HG03354 (cell line): ENCODE measurements around the gene TAGLN.
A peak's percentile ranks its signal among the peaks of the same experiment; 100 is the strongest.

ENCODE experiments used
- ATAC-seq: cut with Tn5 transposase; IDR thresholded peaks from one replicate; pipeline ENCODE4 v1.9.1; 2021; ENCODE audit warnings: mild to moderate bottlenecking; ENCODE audit not compliant: unreplicated experiment, poor library complexity, severe bottlenecking

Gene TAGLN

DNA sequence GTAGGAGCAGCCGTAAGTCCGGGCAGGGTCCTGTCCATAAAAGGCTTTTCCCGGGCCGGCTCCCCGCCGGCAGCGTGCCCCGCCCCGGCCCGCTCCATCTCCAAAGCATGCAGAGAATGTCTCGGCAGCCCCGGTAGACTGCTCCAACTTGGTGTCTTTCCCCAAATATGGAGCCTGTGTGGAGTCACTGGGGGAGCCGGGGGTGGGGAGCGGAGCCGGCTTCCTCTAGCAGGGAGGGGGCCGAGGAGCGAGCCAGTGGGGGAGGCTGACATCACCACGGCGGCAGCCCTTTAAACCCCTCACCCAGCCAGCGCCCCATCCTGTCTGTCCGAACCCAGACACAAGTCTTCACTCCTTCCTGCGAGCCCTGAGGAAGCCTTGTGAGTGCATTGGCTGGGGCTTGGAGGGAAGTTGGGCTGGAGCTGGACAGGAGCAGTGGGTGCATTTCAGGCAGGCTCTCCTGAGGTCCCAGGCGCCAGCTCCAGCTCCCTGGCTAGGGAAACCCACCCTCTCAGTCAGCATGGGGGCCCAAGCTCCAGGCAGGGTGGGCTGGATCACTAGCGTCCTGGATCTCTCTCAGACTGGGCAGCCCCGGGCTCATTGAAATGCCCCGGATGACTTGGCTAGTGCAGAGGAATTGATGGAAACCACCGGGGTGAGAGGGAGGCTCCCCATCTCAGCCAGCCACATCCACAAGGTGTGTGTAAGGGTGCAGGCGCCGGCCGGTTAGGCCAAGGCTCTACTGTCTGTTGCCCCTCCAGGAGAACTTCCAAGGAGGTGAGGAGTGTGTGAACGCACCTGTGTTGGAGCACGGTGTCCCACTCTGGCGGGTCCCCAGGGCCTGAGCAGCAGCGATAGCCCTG is at the start of gene TAGLN:
Gene TAGLN (plus strand): TSS at position 318 of the 863 bp plus-strand sequence. CDS start 3,644 bp downstream, outside the sequence.
- no peak for ATAC-seq

DNA sequence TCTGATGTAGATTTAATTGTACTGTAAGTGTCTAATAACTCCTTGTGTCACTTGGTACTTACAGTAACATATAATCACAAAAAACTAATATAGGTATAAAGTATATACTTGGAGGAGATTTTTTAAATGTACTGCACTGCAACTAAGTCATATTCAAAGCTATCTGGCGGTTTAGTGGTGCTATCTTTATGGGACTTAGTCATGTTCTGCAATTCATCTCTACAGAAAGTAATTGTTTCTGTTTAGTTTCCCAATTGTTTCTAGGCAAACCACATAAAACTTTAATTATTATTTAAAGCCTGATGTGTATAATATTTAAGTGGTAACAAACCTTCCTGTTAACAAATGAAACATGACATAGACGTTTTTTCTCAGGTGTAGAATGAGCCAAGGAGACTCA is 47.1 kb upstream of the TAGLN start:
- ATAC-seq: no peak

DNA sequence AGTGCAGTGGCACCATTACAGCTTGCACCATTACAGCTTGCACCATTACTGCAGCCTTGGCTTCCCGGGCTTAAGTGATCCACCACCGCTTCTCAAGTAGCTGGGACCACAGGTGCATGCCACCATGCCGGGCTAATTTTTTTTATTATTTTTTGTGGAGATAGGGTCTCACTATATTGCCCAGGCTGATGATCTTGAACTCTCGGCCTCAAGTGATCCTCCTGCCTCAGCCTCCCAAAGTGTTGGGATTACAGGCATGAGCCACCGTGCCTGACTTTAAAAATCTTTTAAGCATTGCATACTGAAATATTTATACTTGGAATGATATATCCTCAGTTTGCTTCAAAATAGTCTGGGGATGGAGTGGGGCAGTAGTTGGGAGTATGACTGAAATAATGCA is 44.7 kb upstream of the TAGLN start:
- no peak for ATAC-seq

DNA sequence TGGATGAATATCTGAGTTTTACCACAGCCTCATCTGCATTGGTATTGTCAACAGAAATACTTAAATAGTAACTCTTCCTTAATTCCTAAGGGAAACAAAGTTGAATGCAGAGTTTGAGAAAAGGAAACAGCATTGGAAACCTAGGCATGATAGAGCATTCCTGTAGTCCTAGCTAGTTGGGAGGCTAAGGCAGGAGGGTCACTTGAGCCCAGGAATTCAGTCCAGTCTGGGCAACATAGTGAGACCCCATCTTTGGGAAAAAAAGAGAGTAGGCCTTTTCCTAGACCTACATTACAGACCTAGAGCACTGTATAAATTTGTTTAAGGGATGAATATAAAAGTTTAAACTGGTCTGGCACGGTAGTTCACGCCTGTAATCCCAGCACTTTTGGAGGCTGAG is 41.7 kb upstream of the TAGLN start:
- no peak for ATAC-seq

DNA sequence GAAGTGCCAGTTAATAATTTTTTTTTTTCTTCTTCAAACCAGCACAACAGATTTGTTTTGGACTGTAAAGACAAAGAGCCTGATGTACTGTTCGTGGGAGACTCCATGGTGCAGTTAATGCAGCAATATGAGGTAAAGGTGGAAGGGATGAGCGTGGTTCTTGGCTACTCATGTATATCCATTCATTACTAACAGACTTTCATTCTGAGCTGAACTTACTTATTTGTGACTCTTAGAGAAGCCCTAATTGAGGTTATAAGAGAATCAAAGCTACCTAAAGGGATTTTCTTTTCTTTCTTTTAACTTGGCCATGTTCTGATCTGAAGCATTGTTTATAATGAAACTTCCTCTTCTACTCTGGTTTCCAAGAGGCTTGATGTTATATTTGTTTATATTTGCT is 39.3 kb upstream of the TAGLN start:
- no peak for ATAC-seq

DNA sequence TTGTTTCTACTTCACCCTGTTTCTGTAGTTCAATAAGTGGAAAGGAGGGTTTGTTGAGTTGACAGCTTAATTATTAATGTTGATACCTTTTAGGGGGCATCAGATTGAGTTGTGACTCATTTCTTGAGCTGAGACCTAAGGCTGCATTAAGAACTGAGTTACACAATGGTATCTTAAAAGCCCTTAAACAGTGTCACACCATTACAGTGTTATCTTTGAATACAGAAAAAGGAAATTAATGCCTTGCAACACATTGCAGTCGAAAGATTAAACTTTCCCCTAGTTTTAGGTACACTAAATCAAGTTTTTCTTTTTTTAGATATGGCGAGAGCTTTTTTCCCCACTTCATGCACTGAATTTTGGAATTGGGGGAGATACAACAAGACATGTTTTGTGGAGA is 38.3 kb upstream of the TAGLN start:
- ATAC-seq: peak; percentile 57

DNA sequence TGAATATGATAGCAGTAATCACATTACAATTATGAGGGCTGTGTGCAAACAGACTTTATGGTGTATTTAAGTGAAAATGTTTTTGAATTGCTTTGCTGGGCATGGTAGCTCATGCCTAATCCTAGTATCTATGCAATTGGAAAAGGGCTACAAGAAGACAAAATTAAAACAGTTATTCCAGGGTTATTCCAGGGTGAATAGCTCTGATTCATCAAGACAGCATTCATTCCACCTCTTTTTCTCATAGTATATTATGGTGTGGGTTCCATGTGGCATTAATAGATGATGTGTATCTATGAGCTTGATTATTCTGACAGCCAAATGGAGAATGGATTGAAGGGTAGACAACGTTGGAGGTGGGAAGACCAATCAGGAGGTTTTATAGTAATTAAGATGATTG is 32.7 kb upstream of the TAGLN start:
- ATAC-seq: no peak

DNA sequence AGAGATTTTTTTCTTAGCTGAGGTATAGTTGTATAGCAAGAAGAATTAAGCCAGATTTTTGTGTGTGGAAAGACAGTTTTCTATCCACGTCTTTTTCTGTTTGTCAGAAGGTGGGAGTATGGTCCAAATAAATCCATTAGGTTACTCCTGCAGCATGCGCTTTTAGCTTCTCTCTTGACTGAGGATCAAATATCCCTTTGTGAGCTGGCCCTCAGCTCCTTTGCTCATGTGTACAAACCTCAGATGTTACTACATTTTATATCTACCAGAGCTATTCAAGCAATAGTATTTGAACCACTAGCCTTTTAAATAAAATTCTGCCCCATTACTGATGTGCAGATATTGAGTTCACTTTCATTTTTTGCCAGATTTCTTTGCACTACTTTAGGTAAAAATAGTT is 29.4 kb upstream of the TAGLN start:
- no peak for ATAC-seq

DNA sequence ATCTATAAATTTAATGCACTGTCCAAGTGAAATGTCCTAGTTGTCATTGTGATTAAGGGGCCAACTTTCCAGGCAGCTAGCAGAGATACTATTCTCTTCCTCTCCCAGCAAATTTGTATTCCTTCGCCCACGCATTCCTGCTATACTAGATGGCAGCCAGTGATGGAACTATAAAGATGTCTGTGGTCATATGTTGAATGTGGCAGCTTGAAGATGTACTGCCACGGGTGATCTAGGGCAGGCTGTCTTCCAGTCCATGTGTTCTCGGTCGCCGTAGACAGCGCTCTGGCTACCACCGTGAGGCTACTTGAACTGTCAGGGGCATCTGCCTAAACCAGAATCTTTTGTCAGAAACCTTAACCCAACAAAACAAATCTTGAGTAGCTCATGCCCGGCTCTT is 29.0 kb upstream of the TAGLN start:
- ATAC-seq: no peak

DNA sequence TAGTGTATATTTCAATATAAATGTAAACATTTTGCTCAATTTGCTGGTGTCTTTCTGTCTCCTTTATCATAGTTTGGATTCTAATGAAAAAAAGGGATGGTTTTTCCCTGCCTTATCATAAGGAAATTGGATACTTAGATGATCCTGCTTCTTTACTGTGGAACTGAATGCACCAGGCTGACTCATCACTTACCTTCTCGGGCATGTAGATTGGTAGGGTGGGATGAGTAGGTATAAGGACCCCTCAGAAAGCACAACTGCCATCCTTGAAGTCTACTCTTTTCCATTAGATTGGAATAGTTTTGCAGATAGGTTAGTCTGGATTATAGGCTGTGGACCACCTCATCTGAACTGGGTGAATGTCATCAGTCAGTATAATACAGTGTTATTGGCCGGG is 28.2 kb upstream of the TAGLN start:
- no peak for ATAC-seq

DNA sequence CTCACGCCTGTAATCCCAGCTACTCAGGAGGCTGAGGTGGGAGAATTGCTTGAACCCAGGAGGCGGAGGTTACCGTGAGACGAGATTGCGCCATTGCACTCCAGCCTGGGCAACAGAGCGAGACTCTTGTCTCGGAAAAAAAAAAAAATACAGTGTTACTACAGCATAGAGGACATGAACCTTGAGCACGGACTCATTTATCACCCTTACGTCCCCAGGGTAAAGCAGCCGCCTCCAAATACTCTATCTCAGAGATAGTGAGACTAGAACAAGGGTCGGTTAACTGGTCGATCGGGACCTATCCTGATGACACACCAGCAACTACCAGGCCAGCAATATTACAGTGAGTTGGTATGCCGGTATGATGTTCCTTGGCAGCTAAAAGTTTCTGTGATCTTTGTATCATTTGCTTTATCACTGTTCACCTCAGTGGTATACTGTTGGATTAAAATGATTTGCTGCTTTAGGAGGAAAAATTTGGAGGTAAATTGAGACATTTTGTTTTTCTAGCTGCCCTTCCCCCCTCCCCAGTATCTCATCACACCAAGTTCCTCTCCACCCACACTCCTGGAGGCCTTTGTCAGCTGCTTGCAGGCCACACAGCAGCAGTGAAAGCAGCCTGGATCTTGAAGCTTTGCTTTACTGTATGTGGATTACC is 27.6 kb upstream of the TAGLN start:
- no peak for ATAC-seq

DNA sequence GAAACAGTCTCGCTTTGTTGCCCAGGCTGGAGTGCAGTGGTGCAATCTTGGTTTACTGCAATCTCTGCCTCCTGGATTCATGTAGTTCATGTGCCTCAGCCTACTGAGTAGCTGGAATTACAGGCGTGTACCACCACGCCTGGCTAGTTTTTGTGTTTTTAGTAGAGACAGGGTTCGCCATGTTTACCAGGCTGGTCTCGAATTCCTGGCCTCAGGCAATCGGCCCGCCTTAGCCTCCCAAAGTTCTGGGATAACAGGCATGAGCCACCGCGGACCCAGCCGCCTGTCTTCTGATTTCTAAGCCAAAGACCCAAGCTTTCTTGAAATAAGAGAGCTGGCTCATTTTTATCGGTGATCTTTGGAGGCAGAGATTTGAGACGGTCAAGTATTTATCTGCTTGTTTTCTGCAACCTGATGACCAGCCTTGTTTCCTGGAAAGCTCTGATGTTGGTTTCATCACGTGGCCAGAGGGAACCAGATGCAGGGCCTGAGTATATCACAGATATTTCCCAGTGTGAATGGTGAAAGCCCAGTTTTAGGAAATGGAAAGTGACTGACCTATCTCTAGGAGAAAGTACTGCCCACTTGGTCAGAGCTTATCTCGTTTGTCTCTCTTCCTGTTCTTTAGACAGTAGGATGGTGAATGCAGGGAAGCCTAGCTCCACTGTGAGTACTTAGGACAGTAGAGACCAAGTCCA is 26.3 kb upstream of the TAGLN start:
- no peak for ATAC-seq

DNA sequence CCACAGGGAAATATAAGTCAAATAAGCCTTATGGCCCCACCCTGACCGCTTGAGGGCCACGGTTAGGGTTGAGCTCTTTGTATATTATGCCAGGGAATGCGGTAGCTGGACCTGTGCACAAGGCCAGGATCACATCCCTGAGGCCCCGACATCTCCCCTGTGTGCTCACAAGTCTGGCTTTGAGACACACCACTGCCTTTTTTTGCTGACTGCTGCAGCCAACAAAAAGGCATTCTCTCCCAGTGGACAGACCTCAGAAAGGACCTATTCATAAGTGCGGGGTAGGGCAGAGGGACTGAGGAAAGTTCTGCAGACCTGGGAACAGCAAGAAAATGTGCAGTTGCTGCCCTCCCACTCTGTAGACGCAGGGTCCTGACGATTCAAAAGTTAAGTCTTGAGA is 24.1 kb upstream of the TAGLN start:
- no peak for ATAC-seq

DNA sequence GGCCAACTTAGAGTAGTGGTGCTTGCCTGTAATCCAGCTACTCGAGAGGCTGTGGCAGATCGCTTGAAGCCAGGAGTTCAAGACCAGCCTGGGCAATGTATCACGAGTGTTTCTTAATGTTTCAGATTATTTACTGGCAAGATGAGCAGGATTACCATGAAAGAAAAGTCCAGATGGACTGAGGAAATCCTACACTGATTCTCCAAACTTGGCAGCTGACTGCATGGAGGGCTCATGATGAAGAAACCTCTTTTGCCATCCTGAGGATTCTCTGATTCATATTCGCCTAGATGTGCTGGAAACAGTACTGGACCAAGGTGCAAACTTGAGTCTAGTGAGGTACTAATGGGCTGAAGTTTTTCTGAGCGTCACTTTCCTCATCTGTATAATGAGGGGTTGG is 23.4 kb upstream of the TAGLN start:
- no peak for ATAC-seq

DNA sequence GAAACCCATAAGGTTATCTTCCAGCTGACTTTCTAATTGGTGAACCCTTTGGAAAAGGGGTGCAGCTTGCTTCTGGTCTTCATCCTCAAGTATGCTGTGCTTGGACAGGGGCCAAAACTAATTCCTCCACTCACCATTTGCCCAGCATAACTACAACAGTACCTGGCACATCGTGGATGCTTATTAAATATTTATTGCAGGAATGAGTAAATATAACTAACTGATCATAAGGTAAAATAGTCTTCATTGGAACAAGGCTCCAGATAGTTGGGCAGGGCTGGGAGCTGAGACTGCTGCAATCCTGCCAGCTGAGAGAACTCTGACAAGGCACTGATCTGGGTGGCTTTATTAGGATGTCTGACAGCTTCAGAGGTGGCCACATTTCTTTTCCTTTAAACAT is 23.0 kb upstream of the TAGLN start:
- ATAC-seq: no peak

DNA sequence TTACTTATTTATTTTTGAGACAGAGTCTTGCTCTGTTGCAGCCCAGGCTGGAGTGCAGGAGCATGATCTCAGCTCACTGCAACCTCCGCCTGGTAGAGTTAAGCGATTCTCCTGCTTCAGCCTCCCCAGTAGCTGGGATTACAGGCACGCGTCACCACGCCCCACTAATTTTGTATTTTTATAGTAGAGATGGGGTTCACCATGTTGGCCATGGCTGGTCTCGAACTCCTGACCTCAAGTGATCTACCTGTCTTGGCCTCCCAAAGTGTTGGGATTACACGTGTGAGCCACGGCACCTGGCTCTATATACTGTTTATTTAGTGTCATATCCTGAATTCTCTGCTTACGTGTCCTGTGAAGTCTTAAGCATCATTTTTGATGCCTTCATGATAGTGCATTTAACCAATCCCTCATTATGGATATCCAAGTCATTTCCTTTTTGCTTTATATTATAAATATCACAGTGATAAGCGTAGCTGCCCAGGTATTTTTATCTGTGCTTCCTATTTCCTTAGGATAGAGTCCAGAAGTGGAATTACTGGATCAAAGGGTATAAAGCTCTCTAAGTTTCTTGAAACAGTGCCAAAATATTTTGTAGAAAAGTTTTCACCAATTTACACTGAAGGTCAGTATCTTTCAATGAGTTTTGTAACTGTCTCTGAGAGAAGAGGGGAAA is 21.5 kb upstream of the TAGLN start:
- ATAC-seq: no peak

DNA sequence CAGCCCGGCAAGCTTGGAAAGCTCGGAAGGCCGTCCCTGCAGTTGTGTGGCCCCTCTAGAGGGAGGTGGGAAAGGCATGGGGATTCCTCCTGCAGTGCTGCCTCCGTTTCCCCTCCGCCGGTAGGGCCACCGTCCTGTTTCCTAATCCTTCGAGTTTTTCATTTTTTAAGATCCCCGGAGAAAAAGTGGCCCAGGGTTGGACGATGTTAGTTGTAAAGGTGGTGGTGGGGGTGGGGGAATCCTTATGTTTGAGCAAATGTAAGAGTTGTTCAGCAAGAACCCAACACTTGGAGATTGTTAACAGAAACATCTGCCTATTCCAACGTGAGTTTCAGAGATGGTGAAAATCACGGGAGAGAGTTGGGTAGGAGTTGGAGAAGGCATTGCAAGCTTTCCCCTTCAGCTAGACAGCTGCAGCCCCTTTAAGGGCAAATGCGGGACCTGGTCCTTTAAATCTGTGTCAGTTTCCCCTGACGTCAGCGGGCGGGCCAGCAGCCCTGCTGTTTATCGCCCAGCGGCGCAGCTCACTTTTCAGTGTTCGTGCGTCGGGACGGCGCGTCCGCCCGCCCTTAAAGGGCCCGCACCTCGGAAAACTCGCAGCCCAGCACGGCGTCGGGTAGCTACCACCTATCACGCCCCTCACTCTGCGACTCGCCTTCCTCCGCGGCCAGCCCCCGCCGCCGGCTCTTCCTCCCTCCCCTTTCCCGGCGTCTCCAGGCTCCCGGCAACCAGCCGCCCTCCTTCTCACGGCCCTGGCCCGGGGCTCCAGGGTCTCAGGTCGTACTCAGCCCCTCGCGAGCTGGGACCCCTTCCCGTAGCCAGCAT is 20.7 kb upstream of the TAGLN start, which contains the start of gene SIDT2:
Gene SIDT2 (plus strand): TSS at position 534 of the 825 bp plus-strand sequence. CDS start 521 bp downstream, outside the sequence.
- peak; percentile 90 for ATAC-seq

DNA sequence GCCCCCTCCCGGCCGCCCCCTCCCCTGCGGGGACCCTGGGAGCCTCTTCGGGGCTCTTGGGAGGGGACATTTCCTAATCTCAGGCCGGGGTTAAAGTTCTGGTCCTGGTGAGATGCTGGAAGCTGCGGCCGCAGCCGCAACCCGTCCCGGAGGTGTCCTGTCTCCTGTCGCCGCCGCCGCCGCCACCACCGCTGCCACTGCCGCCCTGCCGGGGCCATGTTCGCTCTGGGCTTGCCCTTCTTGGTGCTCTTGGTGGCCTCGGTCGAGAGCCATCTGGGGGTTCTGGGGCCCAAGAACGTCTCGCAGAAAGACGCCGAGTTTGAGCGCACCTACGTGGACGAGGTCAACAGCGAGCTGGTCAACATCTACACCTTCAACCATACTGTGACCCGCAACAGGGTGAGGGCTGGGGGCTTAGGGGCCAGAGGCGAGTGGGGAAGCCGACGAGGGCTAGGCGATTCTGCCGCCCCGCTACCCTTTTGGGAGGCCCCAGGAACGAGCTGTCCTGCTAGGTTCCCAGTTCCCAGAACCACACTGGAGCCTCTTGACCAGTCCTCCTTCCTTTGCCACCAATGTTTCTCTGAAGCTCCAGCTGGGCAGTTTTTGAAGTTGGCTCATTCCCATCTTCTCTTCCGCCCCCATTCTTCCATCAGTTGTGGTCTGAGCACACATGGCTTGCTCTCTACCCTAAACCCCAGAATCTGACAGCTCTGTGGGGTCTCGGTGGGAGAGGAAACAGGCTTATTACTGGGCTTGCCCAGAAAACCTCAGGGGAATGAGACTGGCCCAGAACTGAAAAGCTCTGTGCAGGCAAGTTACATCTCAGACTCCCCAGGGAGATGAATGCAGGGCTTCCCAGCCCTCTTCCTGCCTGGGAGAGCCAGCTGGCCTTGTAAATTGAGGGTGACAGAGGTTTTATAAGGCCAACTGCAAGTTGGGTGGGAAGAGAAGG is 19.8 kb upstream of the TAGLN start:
- ATAC-seq: peak; percentile 37
